Panc1 (cell line): ENCODE results near the gene GCAT.

Experiments used
- POLR2AphosphoS5 ChIP-seq: IDR thresholded peaks from 2 replicates; pipeline ENCODE4 v1.6.1; 2012; ENCODE audit warnings: mild to moderate bottlenecking, low read depth, low read length, moderate library complexity
- SIN3A ChIP-seq: IDR thresholded peaks from 2 replicates; pipeline ENCODE4 v1.6.1; 2012; ENCODE audit warnings: low read depth, mild to moderate bottlenecking, low read length, moderate library complexity, borderline replicate concordance; ENCODE audit not compliant: insufficient read depth
- TF ChIP-seq, protein P1 (sequence below): fragments of 450-650 bp; IDR thresholded peaks from 2 replicates; pipeline ENCODE4 v1.5.1; 2017; ENCODE audit warnings: mild to moderate bottlenecking

DNA sequence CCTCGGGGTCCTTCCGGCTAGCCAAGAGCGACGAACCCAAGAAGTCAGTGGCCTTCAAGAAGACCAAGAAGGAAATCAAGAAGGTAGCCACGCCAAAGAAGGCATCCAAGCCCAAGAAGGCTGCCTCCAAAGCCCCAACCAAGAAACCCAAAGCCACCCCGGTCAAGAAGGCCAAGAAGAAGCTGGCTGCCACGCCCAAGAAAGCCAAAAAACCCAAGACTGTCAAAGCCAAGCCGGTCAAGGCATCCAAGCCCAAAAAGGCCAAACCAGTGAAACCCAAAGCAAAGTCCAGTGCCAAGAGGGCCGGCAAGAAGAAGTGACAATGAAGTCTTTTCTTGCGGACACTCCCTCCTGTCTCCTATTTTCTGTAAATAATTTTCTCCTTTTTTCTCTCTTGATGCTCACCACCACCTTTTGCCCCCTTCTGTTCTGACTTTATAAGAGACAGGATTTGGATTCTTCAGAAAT is 1.9 kb upstream of the GCAT start:
- TF ChIP-seq, protein P1, sequence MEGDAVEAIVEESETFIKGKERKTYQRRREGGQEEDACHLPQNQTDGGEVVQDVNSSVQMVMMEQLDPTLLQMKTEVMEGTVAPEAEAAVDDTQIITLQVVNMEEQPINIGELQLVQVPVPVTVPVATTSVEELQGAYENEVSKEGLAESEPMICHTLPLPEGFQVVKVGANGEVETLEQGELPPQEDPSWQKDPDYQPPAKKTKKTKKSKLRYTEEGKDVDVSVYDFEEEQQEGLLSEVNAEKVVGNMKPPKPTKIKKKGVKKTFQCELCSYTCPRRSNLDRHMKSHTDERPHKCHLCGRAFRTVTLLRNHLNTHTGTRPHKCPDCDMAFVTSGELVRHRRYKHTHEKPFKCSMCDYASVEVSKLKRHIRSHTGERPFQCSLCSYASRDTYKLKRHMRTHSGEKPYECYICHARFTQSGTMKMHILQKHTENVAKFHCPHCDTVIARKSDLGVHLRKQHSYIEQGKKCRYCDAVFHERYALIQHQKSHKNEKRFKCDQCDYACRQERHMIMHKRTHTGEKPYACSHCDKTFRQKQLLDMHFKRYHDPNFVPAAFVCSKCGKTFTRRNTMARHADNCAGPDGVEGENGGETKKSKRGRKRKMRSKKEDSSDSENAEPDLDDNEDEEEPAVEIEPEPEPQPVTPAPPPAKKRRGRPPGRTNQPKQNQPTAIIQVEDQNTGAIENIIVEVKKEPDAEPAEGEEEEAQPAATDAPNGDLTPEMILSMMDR: no peak
- TF ChIP-seq POLR2AphosphoS5 (no peak), SIN3A (no peak)
